Measurements from ENCODE around the gene IGSF21. TPM values are rescaled to one million over a fixed set of nuclear protein-coding genes. Genes with fewer than 3 reads are reported as not detected.

IGSF21 gene
- total and polyA plus RNA-seq, 2 of the 4 experiments (the other 2 are of a cell fraction), result not detected

DNA sequence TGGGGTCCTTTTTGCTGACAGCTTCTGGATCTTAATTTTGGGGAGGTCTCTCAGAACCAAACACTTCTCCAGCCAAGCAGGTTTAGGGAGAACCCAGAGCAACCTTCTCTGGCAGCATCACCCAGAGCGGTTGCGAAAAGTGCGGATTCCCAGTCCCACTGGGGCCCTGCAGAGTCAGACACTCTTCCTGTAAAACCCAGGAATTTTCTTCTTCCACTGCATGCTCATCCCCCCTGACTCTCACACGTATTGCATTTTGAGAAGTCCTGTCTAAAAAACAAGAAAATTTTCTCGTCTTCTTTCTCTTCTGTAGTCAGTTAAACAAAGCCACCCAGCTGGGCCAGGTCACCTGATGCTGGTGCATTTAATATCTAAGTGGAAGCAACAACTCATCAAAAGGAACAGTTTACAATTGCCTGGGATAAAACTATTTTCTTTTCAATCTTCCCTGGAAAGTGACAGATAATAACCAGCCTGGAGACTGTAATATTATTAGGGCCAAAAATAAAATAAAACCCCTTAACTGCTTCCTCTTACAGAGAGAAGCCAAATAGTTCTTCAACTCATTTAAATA lies 156.0 kb downstream of the IGSF21 start:
- H4K91ac ChIP-seq (ENCODE audit: insufficient read depth, low read depth, low read length), result no peak overlapping the region
- no peak overlapping the region for H2AK5ac ChIP-seq (ENCODE audit: low read depth, low read length)
- POLR2A ChIA-PET (ENCODE audit: unreplicated experiment), result no interaction called here
- in situ Hi-C loops (cut with MboI; ENCODE audit: low sequenced_read_pairs) (no loop called here), dilution Hi-C loops (cut with HindIII; ENCODE audit: low sequenced_read_pairs, unreplicated experiment) (no loop called here), intact Hi-C loops (cut with micrococcal nuclease) (no loop called here)
- H3K4ac ChIP-seq (ENCODE audit: low read depth, low read length), result no peak overlapping the region
- TF ChIP-seq RAD21 (IDR thresholded peaks at IDR 0.05; ENCODE audit: low read length), result no peak
- TF ChIP-seq MAZ (IDR thresholded peaks at IDR 0.05; ENCODE audit: borderline replicate concordance, low read depth, low read length), result no peak
- TF ChIP-seq RFX5 (IDR thresholded peaks at IDR 0.05; ENCODE audit: low read depth, low read length), result no peak
- no peak for TF ChIP-seq NFE2L2 (IDR thresholded peaks at IDR 0.05; ENCODE audit: low read depth, low read length)
- TF ChIP-seq, protein P1, sequence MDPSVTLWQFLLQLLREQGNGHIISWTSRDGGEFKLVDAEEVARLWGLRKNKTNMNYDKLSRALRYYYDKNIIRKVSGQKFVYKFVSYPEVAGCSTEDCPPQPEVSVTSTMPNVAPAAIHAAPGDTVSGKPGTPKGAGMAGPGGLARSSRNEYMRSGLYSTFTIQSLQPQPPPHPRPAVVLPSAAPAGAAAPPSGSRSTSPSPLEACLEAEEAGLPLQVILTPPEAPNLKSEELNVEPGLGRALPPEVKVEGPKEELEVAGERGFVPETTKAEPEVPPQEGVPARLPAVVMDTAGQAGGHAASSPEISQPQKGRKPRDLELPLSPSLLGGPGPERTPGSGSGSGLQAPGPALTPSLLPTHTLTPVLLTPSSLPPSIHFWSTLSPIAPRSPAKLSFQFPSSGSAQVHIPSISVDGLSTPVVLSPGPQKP (IDR thresholded peaks at IDR 0.05; ENCODE audit: borderline replicate concordance, low read depth, low read length), result no peak
- TF ChIP-seq, protein P2, sequence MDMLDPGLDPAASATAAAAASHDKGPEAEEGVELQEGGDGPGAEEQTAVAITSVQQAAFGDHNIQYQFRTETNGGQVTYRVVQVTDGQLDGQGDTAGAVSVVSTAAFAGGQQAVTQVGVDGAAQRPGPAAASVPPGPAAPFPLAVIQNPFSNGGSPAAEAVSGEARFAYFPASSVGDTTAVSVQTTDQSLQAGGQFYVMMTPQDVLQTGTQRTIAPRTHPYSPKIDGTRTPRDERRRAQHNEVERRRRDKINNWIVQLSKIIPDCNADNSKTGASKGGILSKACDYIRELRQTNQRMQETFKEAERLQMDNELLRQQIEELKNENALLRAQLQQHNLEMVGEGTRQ (IDR thresholded peaks at IDR 0.05; ENCODE audit: low read depth, low read length), result no peak
- no peak for TF ChIP-seq RCOR1 (IDR thresholded peaks at IDR 0.05; ENCODE audit: insufficient replicate concordance, low read length)
- TF ChIP-seq, protein P3, sequence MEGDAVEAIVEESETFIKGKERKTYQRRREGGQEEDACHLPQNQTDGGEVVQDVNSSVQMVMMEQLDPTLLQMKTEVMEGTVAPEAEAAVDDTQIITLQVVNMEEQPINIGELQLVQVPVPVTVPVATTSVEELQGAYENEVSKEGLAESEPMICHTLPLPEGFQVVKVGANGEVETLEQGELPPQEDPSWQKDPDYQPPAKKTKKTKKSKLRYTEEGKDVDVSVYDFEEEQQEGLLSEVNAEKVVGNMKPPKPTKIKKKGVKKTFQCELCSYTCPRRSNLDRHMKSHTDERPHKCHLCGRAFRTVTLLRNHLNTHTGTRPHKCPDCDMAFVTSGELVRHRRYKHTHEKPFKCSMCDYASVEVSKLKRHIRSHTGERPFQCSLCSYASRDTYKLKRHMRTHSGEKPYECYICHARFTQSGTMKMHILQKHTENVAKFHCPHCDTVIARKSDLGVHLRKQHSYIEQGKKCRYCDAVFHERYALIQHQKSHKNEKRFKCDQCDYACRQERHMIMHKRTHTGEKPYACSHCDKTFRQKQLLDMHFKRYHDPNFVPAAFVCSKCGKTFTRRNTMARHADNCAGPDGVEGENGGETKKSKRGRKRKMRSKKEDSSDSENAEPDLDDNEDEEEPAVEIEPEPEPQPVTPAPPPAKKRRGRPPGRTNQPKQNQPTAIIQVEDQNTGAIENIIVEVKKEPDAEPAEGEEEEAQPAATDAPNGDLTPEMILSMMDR (conservative IDR thresholded peaks at IDR 0.05; ENCODE audit: low read depth, low read length), result no peak
- TF ChIP-seq SMC3 (IDR thresholded peaks at IDR 0.05; ENCODE audit: low read depth, low read length), result no peak
- no peak for TF ChIP-seq CHD1 (IDR thresholded peaks at IDR 0.05; ENCODE audit: low read depth, low read length)
- TF ChIP-seq CEBPB (IDR thresholded peaks at IDR 0.05; ENCODE audit: low read depth, low read length), result no peak
- TF ChIP-seq FOS (IDR thresholded peaks at IDR 0.05; ENCODE audit: low read depth, low read length), result no peak
- H4K5ac ChIP-seq (ENCODE audit: low read depth, low read length), result no peak overlapping the region
- no peak overlapping the region for H2BK5ac ChIP-seq (ENCODE audit: low read depth, low read length, poor library complexity, severe bottlenecking)
- no peak overlapping the region for H2AFZ ChIP-seq (replicated peaks; ENCODE audit: low read length, poor library complexity)
- H3K27ac ChIP-seq (ENCODE audit: insufficient read depth, low read length), result no peak overlapping the region
- no peaks in the 10 kb centered on the region for H3K36me3 ChIP-seq (ENCODE audit: control insufficient read depth, insufficient read depth, low read length)
- BruUV-seq (replicated peaks), result no TSS peak
- CTCF ChIA-PET, result no interaction called here
- no peaks in the 10 kb centered on the region for H3K27me3 ChIP-seq (ENCODE audit: control insufficient read depth, insufficient read depth, low read length)
- no peaks in the 10 kb centered on the region for H4K20me1 ChIP-seq (ENCODE audit: insufficient read depth, low read length)
- no peak overlapping the region for H3K14ac ChIP-seq (replicated peaks; ENCODE audit: low read depth, low read length)
- no peaks in the 10 kb centered on the region for H3K9me1 ChIP-seq (ENCODE audit: insufficient read depth, low read length)
- no peak overlapping the region for H2BK20ac ChIP-seq (ENCODE audit: low read depth, low read length)
- H3K9me3 ChIP-seq (ENCODE audit: control insufficient read depth, insufficient read depth, low read length), result peaks cover 28% of the 10 kb centered on the region
- no peak overlapping the region for H2AK9ac ChIP-seq (replicated peaks; ENCODE audit: low read depth, low read length, poor library complexity)
- no peaks in the 10 kb centered on the region for H3K79me1 ChIP-seq (ENCODE audit: low read depth in 1 of 2, low read length in 2 of 2)
- no peak overlapping the region for H3K23ac ChIP-seq (ENCODE audit: low read depth, low read length)
- DNase-seq, result no peak
- no peak overlapping the region for H3K9ac ChIP-seq (ENCODE audit: low read depth, low read length)
- H3K4me3 ChIP-seq (ENCODE audit: insufficient read depth, low read depth, low read length), result no peak overlapping the region
- H3K4me2 ChIP-seq (ENCODE audit: low read depth, low read length), result no peak overlapping the region
- H2BK120ac ChIP-seq (ENCODE audit: low read depth, low read length), result no peak overlapping the region
- WGBS, 2 experiments (ENCODE audit: extremely low coverage in 2 of 2, insufficient read length in 1 of 2), result 73% methylated on average over 3 of the region's 5 CpGs; no CpG with 5 or more reads in 1 of the 2 experiments
- no peak overlapping the region for H3K18ac ChIP-seq (ENCODE audit: low read depth, low read length)
- no peak overlapping the region for H4K8ac ChIP-seq (ENCODE audit: low read depth in 2 of 2, low read length in 2 of 2)
- H2BK15ac ChIP-seq (ENCODE audit: low read depth, low read length), result no peak overlapping the region
- no peak overlapping the region for H3K56ac ChIP-seq (ENCODE audit: extremely low read depth, insufficient read depth, low read length)
- ATAC-seq (ENCODE audit: low read depth), result no peak
- no peaks in the 10 kb centered on the region for H3K4me1 ChIP-seq (ENCODE audit: control insufficient read depth, insufficient read depth, low read length)

All from IMR-90 (cell line).